Endodermal cell (in vitro differentiated cells): ENCODE results near the gene UNC13B. TPM values are rescaled to one million over a fixed set of nuclear protein-coding genes. Genes with fewer than 3 reads are reported as not detected.
A peak's percentile ranks its signal among the peaks of the same experiment; 100 is the strongest.

Experiments used
- DNase-seq: peaks from one replicate; pipeline ENCODE4 v3.0.0-alpha.2; 2017
- H3K27ac ChIP-seq: 2 replicates; pipeline ENCODE4 v1.5.1; 2013; ENCODE audit warnings: mild to moderate bottlenecking, low read depth, low read length, moderate library complexity
- H3K27me3 ChIP-seq: 2 replicates; pipeline ENCODE4 v1.6.1; 2013; ENCODE audit warnings: mild to moderate bottlenecking, low read length, moderate library complexity; ENCODE audit not compliant: insufficient read depth, control insufficient read depth, poor library complexity, severe bottlenecking
- H3K36me3 ChIP-seq: 2 replicates; pipeline ENCODE4 v1.7.0; 2013; ENCODE audit warnings: mild to moderate bottlenecking, low read length, moderate library complexity; ENCODE audit not compliant: control insufficient read depth, insufficient read depth
- H3K4me1 ChIP-seq: one replicate; pipeline ENCODE4 v1.7.0; 2013; ENCODE audit warnings: low read length; ENCODE audit not compliant: control insufficient read depth, insufficient read depth
- H3K4me3 ChIP-seq: 2 replicates; pipeline ENCODE4 v1.5.1; 2013; ENCODE audit warnings: mild to moderate bottlenecking, low read length, moderate library complexity
- H3K9ac ChIP-seq: 2 replicates; pipeline ENCODE4 v1.6.1; 2013; ENCODE audit warnings: mild to moderate bottlenecking, low read length, moderate library complexity; ENCODE audit not compliant: poor library complexity, severe bottlenecking; ENCODE audit errors: extremely low read depth
- H3K9me3 ChIP-seq: 2 replicates; pipeline ENCODE4 v1.6.1; 2013; ENCODE audit warnings: mild to moderate bottlenecking, low read length, moderate library complexity; ENCODE audit not compliant: control insufficient read depth
- H3K27ac Mint-ChIP-seq: 2 replicates; pipeline ENCODE4 v1.8.0; 2020; ENCODE audit warnings: mixed read lengths
- H3K27me3 Mint-ChIP-seq: 2 replicates; pipeline ENCODE4 v1.8.0; 2021; ENCODE audit warnings: mild to moderate bottlenecking, mixed read lengths; ENCODE audit not compliant: insufficient read depth
- H3K36me3 Mint-ChIP-seq: 2 replicates; pipeline ENCODE4 v1.8.0; 2020; ENCODE audit warnings: low read depth, mixed read lengths
- H3K4me1 Mint-ChIP-seq: 2 replicates; pipeline ENCODE4 v1.8.0; 2020; ENCODE audit warnings: mixed read lengths
- H3K4me3 Mint-ChIP-seq: 2 replicates; pipeline ENCODE4 v1.8.0; 2020; ENCODE audit warnings: mild to moderate bottlenecking, moderate library complexity, mixed read lengths
- H3K9me3 Mint-ChIP-seq: 2 replicates; pipeline ENCODE4 v1.8.0; 2020; ENCODE audit warnings: mild to moderate bottlenecking, mixed read lengths
- WGBS, 2 experiments: methylation state at CpG; one replicate each; pipeline versions ENCODE4 v1.1.5 to v1.1.7; 2013; ENCODE audit warnings: missing lambda C conversion rate in 2 of 2, mixed read lengths in 1 of 2; ENCODE audit not compliant: insufficient coverage in 1 of 2, insufficient read length in 1 of 2; 5-methylcytosine and 5-hydroxymethylcytosine counted together
- total RNA-seq, 2 donors: library from RNA; stranded (reverse); fragmentation: NEBNext Ultra II Directional in 1 of 2; extraction: Animal tissue kit (Norgen Biotek cat#: 25700) in 1 of 2; gene quantifications; 2 replicates in 1 of 2; 3 replicates in 1 of 2; pipeline ENCODE4 v1.2.1, GENCODE V29; 2021
- TF ChIP-seq, protein P1 (sequence below): fragments of 200-600 bp; sonication (generic); conservative IDR thresholded peaks from 2 replicates; pipeline ENCODE4 v1.5.0; 2021; ENCODE audit warnings: antibody characterized with exemption, mild to moderate bottlenecking

Gene UNC13B
- total RNA-seq, 2 donors from 2014 or later = 53.9 to 57.2 TPM

DNA sequence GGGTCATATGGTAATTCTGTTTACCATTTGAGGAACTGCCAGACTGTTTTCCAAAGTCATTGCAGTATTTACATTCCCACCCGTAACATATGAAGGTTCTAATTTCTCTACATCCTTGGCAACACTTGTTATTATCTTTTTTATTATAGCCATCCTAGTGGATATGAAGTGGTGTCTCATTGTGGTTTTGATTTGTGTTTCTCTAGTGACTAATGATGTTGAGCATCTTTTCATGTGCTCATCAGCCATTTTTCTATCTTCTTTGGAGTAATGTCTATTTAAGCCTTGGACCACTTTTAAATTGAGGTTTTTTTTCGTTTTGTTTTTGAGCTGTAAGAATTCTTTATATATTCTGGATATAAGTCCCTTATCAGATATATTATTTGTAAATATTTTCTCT is 195.3 kb downstream of the UNC13B start:
- H3K36me3 Mint-ChIP-seq = peaks cover 5% of the 10 kb centered on the region
- WGBS, 2 experiments = 85% methylated on average over 1 of the region's 2 CpGs; no CpG with 5 or more reads in 1 of the 2 experiments
- Histone ChIP-seq H3K4me3 (no peak overlapping the region), H3K27me3 (no peaks in the 10 kb centered on the region), H3K36me3 (no peaks in the 10 kb centered on the region), H3K9ac (no peak overlapping the region), H3K4me1 (peaks cover 4% of the 10 kb centered on the region), H3K9me3 (no peaks in the 10 kb centered on the region), H3K27ac (no peak overlapping the region)
- DNase-seq = no peak
- TF ChIP-seq, protein P1, sequence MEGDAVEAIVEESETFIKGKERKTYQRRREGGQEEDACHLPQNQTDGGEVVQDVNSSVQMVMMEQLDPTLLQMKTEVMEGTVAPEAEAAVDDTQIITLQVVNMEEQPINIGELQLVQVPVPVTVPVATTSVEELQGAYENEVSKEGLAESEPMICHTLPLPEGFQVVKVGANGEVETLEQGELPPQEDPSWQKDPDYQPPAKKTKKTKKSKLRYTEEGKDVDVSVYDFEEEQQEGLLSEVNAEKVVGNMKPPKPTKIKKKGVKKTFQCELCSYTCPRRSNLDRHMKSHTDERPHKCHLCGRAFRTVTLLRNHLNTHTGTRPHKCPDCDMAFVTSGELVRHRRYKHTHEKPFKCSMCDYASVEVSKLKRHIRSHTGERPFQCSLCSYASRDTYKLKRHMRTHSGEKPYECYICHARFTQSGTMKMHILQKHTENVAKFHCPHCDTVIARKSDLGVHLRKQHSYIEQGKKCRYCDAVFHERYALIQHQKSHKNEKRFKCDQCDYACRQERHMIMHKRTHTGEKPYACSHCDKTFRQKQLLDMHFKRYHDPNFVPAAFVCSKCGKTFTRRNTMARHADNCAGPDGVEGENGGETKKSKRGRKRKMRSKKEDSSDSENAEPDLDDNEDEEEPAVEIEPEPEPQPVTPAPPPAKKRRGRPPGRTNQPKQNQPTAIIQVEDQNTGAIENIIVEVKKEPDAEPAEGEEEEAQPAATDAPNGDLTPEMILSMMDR = no peak
- H3K4me1 Mint-ChIP-seq = peaks cover 10% of the 10 kb centered on the region
- H3K9me3 Mint-ChIP-seq = no peaks in the 10 kb centered on the region
- H3K4me3 Mint-ChIP-seq = no peak overlapping the region
- no peaks in the 10 kb centered on the region for H3K27me3 Mint-ChIP-seq
- H3K27ac Mint-ChIP-seq = no peak overlapping the region

DNA sequence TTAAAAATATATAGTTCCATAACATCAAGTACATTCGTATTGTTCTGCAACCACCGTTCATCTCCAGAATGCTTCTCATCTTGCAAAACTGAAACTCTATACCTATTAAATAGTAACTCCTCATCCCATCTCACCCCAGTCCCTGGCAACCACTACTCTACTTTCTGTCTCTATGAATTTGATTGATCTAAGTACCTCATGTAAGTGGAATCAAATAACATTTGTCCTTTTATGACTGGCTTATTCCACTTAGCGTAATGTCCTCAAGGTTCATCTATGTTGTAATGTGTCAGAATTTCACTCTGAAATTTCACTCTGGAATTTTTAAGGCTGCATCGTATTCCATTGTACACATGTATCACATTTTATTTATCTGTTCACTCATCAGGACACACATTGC is 196.0 kb downstream of the UNC13B start:
- DNase-seq = no peak
- Histone ChIP-seq H3K36me3 (no peaks in the 10 kb centered on the region), H3K9ac (no peak overlapping the region), H3K27ac (no peak overlapping the region), H3K4me1 (peaks cover 4% of the 10 kb centered on the region), H3K4me3 (no peak overlapping the region), H3K9me3 (no peaks in the 10 kb centered on the region), H3K27me3 (no peaks in the 10 kb centered on the region)
- Mint-ChIP-seq H3K9me3 (no peaks in the 10 kb centered on the region), H3K36me3 (peaks cover 5% of the 10 kb centered on the region), H3K27ac (no peak overlapping the region), H3K4me1 (peaks cover 10% of the 10 kb centered on the region), H3K27me3 (no peaks in the 10 kb centered on the region), H3K4me3 (no peak overlapping the region)
- WGBS, 2 experiments = 88 to 96% methylated on average over 3 to 4 of the region's 4 CpGs
- TF ChIP-seq, protein P1 = no peak

DNA sequence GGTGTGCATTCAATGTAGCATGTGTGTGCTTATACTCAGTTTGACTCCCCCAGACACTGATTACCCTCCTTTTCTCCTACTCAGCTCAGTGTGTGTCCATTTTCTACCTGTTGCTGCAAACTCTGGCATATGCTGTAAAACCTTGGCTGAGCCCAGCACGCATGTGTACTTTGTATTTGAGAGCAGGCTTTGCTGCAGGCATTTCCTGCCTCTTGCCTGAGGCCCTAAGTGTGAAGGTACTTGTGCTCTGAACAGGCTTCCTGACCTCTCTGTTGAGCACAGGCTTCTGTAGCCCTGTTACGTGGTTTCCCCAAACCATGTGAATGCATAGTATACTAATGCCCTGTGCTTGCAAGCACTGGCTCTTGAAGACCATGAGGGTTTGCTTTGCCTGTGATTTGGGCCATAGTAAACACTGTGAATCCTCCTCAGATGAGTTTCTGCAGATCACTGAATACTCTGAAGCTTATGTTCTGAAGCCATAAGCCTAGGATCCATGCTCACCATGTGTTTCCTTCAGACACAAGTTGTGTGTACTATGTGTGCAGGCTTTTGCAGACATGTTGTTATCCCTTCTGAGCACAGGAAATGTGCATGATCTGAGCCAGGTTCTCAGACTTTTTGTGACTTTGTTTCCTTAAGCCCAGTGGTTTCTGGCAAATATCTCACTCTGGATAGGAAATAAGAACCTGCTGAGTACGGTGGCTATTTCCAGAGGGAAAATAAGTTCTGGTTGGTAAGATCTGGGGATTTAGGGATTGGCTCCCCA is 203.2 kb downstream of the UNC13B start:
- TF ChIP-seq, protein P1 = no peak
- H3K27me3 ChIP-seq = no peaks in the 10 kb centered on the region
- no peak overlapping the region for H3K27ac ChIP-seq
- no peak overlapping the region for H3K9ac ChIP-seq
- no peaks in the 10 kb centered on the region for H3K9me3 ChIP-seq
- DNase-seq = no peak
- H3K36me3 ChIP-seq = peaks cover 4% of the 10 kb centered on the region
- H3K4me3 Mint-ChIP-seq = no peak overlapping the region
- peaks cover 26% of the 10 kb centered on the region for H3K4me1 Mint-ChIP-seq
- peaks cover 8% of the 10 kb centered on the region for H3K36me3 Mint-ChIP-seq
- peak overlapping the region; percentile 0 for H3K27ac Mint-ChIP-seq
- 88 to 96% methylated on average over 2 to 3 of the region's 3 CpGs for WGBS, 2 experiments
- H3K27me3 Mint-ChIP-seq = no peaks in the 10 kb centered on the region
- H3K4me3 ChIP-seq = no peak overlapping the region
- peaks cover 10% of the 10 kb centered on the region for H3K4me1 ChIP-seq
- no peaks in the 10 kb centered on the region for H3K9me3 Mint-ChIP-seq
